GM18498 (cell line): ENCODE data around the gene ECM1.

Experiments
- ATAC-seq: cut with Tn5 transposase; IDR thresholded peaks from one replicate; pipeline ENCODE4 v1.9.1; 2021; ENCODE audit warnings: mild to moderate bottlenecking, moderate library complexity; ENCODE audit not compliant: unreplicated experiment

Gene ECM1

DNA sequence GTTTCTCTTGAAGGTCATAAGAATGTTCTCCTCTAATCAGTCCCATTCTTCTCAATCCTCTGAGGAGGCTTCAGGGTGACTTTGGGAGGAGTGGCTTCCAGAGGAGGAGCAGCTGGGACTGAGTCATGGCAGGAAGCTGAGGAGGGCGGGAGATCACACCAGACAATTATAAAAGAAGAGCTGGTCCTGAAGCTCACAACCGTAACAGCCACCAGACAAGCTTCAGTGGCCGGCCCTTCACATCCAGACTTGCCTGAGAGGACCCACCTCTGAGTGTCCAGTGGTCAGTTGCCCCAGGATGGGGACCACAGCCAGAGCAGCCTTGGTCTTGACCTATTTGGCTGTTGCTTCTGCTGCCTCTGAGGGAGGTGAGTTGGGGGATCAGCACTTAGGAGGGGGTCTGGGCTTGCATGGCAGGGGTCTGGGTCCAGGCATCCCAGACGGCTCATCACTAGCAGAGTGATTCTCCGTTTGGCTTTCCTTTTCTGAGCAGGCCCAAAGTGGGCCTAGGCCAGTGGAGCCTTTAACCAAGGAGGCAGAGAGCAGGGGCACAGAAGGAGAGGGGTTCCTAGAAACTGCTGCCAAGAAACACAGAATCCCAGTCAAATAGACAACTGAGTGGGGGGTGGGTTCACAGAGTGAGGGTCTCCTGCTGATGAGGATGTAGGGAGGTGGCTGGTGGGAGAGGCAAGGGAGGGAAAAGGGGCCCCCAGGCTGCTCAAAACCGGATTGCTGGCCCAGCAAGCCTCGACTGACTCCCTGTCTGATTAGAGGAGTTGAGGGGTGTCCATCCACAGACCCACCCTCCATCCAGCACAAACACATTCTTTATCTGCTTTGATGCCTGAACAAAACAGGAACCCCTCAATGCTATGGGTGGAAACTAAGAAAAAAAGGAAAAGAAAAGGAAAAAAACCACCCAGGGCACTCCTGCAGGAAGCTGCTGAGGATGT lies at the start of gene ECM1:
ECM1 (plus strand) TSS at position 198 of the 953 bp plus-strand sequence; CDS start at position 299, 101 bp downstream.
- no peak for ATAC-seq

DNA sequence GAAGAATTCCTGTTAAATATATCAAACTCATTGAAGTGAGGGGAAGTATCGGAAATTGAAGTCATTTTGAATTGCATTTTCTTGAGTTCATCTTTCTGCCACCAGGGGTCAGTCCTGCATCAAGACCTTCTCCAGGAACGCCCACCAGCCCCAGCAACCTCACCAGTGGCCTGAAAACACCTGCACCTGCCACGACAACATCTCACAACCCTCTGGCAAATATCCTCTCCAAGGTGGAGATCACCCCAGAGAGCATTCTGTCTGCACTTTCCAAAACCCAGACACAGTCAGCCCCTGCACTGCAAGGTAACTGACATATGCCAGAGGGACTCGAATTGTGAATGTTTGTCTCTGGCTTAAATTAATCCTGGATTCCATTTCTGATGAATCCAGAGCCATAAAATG lies 43.5 kb upstream of the ECM1 start:
- ATAC-seq, result no peak

DNA sequence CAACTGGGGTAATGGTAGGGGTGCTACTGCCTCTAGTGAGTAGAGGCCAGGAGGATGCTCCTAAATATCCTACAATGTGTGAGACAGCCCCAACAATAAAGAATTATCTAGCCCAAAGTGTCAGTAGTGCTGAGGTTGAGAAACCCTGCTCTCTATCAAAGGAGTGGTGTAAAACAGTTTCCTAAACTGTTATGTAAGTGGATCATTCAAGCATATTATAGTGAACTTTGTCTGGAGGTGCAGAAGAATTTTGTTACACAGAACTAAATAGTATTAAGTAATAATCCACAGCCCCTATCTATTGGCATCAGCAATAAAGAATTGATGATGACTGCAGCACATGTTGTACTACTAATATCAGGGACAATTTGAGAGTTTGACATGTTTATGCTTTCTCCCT lies 40.9 kb upstream of the ECM1 start:
- no peak for ATAC-seq

DNA sequence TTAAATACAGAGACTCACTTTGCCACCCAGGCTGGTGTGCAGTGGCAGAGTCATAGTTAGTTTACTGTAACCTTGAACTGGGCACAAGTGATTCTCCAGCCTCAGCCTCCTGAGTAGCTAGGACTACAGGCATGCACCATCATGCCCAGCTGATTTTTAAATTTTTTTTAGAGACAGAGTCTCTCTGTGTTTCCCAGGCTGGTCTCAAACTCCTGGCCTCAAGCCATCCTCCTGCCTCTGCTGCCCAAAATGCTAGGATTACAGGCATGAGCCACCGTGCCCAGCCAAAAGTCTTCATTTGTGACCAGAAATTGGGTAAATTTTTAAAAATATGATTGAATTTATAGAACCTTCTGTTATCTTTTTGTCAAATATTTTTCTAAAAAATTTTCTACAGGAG lies 38.6 kb upstream of the ECM1 start:
- no peak for ATAC-seq

DNA sequence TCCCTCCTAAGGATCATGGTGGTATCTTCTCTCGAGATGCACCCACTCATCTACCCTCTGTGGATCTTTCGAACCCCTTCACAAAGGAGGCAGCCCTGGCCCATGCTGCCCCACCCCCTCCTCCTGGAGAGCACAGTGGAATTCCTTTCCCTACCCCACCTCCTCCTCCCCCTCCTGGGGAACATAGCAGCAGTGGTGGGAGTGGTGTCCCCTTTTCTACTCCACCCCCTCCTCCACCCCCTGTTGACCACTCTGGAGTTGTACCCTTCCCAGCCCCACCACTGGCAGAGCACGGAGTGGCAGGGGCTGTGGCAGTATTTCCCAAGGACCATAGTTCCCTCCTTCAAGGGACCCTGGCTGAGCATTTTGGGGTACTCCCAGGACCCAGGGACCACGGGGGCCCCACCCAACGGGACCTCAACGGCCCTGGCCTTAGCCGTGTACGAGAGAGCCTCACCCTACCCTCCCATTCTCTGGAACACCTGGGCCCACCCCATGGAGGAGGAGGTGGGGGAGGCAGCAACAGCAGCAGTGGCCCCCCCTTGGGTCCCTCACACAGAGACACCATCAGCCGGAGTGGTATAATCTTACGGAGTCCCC lies 35.2 kb upstream of the ECM1 start:
- ATAC-seq, result no peak

DNA sequence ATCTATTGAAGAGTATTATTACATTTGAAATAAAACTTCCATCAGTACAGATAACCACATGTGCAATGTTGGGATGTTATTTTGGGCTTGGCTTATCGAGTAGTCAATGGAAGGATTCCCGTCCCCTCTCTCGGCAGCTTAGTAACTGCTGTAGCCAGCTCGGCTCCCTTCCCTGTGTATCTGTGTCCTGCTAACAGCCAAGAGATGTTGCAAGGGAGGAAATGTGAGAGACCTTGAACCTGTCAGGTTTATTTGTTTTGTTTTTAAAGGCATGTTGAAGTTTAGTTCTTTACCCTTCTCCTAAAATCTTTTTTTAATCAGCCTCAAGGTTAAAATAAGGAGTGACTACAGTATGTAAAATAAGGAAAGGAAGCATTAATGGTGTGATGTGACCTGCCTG lies 34.2 kb upstream of the ECM1 start:
- ATAC-seq, result no peak

DNA sequence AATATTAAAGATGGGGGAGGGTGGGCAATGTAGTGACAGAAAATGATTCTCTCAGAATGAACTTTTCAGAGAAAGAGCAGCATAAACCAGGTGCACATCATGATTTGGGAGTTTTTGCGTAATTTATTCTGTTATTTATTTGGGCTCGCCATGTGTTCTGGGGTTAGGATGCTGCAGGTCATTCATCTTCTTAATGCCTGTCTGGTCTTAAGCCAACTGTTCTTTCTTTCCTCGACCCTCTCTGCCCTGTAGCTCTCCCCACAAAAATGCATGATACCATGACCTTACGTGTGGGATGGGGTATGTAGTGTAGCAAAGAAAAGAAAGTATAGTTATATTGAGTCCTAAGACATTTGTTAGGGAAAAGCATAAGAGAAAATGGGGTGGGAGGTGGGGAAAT lies 33.0 kb upstream of the ECM1 start:
- ATAC-seq, result no peak

DNA sequence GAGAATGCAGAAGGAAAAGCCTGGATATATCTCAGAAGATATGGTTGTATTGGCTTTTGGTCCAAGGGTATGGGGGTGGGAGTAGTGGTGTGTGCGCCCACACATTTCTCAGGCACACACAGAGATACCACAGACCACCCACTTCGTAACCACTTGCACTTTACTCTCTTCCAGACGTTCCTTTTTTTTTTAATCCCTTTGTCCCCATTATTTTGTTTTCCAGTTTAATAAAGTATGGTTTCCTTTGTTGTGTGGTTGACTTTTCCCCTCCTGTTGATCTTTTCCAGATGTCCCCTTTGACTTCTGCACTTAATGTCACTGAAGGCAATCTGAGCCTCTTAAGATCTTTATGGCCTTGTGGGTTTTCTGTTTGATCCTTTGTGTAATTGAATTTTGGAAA lies 31.2 kb upstream of the ECM1 start:
- no peak for ATAC-seq

DNA sequence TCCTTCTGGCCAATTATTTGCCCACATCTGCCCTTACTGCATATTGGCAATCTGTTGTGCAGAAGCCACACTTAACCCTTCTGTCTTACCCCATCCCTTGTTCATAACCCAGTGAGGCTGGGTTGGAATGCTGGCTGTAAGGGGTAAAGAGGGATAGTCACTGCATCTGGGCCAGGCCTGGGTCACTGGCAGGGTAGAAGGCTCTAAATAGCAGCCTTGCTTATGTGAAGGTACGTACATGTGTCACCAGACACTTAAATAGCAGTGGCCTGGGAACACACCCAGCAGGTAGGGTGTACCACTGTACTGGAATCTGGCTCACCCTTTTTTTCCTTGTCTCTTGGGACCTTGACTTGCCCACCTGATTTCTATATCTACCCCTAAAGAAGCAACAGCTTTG lies 30.6 kb upstream of the ECM1 start:
- no peak for ATAC-seq

DNA sequence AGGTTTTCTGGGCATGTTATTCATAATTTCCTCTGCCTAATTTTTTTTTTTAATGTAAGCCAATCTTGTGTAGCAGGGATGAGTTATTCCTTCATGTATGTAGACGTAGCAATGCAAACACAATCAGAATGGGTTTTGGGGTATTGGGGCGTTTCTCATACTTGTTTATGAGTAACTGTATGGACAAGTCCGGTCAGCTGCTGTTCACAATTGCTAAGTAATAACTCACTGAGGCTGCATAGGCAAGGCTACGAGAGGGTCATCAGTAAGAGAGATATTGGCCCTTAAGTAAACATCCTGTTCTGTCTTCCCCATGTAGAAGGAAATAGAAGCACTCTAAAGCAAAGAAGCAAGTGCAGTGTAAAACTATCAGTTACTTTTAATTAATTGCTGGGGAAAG lies 30.2 kb upstream of the ECM1 start:
- ATAC-seq, result no peak

DNA sequence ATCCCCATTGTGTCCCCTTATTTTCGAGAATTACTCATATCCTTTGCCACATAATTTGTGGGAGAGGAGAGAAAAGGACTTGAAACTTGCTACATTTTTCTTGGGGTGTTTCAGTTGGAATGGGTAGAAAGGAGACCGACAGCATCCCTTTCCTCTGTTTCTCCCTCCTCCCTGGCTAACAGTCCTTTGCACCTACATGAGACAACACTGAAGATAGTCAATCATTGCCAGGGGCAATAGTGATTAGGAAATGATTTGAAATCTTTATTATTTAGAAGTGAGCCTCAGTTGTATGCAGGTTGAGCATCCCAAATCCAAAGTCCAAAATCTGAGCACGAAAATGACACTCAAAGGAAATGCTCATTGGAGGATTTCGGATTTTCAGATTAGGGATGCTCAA lies 28.5 kb upstream of the ECM1 start:
- no peak for ATAC-seq

DNA sequence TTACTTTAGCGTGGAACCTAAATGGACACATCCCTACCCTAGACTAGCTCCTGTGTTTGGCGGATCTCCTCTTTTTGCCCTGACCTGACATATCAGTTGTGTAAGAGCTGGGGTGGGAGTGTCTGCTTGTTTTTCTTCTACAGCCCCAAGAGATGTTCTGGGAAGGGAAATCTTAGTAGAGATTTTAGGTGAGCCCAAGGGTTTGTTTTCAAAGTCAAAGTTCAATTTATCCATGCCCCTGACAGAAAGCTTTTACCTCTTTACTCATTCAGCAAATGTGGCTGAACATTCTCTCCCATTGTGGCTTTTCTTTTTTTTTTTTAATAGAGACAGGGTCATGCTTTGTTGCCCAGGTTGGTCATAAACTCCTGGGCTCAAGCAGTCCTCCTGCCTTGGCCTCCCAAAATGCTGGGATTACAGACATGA lies 28.0 kb upstream of the ECM1 start:
- ATAC-seq, result no peak

DNA sequence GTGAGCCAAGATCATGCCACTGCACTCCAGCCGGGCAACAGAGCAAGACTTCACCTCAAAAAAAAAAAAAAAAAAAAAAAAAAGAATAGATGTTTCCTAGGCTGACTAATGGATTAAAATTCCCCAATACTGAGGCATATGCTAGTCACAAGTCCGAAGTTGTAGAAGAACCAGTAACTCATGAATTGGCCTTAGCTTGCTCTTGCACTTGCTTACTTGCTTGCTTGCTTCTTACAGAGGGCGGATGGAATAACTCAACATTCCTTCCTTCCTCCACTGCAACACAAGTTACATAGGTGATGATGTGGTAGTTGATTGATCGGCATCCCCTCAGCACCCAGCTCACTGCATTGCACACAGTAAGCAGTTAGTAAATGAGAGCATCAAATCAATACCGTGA lies 23.5 kb upstream of the ECM1 start:
- ATAC-seq, result no peak

DNA sequence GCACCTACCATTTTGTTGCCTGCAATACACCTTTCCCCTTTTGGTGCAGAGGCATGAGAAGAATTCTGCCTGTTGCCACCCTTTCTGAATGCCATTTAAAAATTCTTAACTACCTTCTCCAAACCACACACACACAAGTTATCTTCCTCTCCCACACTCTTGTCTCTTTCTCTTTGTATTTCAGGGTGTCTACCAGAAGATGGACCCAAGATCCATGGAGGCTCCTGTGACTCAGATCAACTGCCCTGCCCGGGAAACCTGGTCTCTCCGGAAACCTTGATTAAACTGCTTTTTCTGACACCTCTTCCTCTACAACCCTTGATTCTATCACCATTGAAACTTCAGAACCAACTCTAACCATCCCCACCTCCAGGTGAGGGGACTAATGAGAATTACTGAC lies 23.0 kb upstream of the ECM1 start:
- no peak for ATAC-seq

DNA sequence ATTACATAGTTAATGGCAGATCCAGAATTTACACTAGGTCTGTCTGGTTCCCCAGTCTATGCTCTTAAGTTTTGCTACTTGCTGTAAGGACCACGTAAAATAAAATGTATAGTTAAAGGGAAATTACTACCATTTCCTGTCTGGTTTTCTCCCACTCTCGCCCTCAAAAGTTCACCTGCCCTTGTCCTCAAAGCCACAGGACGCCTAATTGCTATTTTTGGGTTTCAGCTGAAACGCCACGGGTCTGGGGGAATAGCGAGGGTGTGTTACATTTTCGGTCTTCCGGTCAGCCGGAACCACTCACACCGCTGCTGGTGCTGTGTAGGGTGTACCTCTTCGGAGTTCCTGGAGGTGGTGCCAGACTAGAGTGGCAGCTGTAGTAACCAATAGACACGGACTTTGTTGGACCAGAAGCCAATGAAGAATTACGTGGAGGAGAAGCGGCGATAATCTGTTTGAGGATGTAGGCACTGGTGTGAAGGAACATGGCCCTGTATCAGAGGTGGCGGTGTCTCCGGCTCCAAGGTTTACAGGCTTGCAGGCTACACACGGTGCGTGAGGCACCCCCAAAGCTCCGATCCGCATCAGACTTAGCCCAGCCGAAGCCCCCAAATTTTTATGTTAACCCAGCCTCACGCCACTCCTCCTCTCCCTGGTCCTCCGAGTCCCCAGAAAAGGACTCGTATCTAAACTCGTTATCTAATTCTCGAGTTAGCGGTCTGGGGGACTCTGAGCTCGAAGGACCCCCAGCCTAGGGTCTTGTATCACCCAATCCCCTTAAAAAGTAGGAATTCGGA lies 20.7 kb upstream of the ECM1 start, which contains the start of gene TARS2:
TARS2 (plus strand) TSS at position 454 of the 797 bp plus-strand sequence; CDS start at position 486, 32 bp downstream.
- ATAC-seq, result peak; percentile 99

DNA sequence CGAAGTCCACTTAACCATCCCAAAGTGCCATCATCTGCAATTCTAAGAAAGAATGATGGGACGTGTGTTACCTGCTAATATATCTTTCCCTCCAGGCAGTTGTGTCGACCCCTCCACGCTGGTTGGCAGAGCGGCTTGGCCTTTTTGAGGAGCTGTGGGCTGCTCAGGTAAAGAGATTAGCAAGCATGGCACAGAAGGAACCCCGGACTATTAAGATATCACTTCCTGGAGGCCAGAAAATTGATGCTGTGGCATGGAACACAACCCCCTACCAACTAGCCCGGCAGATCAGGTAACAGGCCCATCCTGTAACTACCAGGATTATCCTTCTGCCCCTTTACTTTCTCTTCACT lies 20.2 kb upstream of the ECM1 start:
- ATAC-seq, result no peak

DNA sequence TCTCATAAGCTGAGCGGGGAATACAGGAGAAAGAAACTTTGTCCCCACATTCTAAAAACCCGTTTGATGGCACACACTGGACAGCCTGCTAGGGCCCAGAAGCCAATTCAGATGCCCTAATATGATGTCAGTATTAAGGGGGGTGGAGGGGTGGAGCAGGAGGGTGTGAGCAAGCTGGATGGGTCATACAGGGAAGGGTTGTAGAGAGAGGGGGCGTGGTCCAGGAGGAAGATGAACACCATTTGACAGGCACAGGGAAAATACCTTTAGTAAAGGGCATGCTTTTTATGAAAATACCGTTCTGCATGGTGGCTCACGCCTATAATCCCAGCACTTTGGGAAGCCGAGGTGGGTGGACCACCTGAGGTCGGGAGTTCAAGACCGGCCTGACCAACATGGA lies 14.7 kb upstream of the ECM1 start:
- ATAC-seq, result no peak

DNA sequence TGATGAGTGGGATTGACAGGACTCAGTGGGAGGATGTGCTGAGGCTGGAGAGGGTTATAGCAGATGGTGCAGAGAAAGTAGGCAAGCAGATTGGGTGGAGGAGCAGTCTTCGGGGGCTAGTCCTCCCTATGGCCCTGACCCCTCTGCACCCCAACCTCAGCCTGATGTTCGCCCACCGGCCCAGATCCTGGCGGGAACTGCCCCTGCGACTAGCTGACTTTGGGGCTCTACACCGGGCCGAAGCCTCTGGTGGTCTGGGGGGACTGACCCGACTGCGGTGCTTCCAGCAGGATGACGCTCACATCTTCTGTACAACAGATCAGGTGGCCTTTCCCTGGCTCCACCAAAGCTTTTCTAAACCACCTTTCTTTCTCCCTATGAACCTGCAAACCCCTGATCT lies 9.6 kb upstream of the ECM1 start:
- no peak for ATAC-seq

DNA sequence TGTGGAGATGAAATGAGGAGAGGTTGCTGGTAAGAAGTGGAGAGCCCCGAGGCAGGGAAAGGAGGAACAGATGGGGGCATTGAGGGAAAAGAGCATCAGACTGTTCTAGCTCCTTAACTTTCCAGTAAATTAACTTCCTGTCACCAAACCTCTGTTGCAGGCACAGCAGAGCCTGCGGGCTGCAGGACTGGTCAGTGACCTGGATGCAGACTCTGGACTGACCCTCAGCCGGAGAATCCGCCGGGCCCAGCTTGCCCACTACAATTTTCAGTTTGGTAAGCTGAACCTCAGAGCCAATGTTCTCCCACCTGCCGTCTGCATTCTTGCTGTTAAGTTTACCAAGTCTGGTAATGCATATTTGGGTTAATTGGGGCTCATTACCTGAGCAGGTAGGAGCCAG lies 2.5 kb upstream of the ECM1 start:
- ATAC-seq, result no peak

DNA sequence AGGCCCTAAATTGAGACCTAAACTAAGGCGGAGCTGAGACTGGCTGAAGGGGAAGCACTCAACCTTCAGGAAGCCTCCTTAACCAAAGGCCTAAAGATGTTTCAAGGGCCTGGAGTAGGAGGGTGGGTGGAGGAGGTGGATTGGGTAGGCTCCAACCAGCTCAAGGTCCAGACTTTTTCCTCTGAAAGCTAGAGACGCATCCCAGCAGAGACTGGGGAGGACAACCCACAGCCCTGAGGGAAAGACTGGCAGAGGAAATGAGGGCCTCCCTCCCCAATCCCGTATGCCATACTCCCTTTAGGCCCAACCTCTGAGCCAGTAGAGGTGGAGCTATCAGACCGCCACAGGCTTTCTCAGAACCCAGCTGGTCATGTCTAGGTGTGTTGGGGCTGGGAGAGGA lies 1.1 kb downstream of the ECM1 start:
- ATAC-seq, result no peak

DNA sequence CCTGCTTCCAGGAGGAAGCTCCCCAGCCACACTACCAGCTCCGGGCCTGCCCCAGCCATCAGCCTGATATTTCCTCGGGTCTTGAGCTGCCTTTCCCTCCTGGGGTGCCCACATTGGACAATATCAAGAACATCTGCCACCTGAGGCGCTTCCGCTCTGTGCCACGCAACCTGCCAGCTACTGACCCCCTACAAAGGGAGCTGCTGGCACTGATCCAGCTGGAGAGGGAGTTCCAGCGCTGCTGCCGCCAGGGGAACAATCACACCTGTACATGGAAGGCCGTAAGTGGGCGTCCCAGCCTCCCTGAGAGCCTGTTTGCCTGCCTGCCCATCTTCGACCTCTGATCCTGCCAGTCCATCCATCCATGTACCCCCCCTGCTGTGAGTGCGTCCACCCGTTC lies 3.6 kb downstream of the ECM1 start:
- no peak for ATAC-seq
